ENCODE measurements around the gene ABCA13.

The ABCA13 gene

DNA sequence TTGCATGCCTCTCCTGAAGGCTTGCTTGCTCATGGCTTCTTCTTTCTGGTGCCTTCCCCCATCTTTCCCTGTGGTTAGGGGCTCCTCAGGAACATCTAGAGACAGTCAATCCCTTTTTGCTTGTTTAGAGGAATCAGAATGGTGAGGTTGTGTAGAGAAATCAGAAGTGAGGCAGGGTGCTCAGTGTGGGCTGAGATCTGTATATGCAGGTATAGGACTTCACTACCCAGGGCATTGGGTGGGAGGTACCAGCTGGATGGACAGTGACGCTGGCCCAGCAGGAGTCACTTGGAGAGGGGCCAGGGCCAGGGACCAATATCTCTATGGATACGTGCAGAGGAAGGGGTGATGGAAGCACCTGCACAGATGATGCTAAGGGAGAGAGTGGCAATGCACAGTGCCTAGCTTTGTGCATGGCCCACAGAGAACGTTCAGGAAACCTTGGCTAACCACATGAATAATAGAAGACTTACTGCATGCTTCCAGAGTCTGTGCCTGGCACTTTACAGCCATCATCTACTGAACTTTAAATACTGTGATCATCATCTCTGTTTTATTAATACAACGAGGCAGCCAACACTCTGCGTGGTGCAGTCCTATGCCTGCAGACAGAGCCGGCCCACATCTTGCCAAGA lies 255.2 kb downstream of the ABCA13 start:
- no peaks in the 10 kb centered on the region for H3K9me3 Mint-ChIP-seq (ENCODE audit: low read depth)
- peaks cover 4% of the 10 kb centered on the region for H3K27me3 Mint-ChIP-seq
- no peak overlapping the region for H3K4me3 Mint-ChIP-seq
- H3K4me1 Mint-ChIP-seq (ENCODE audit: low read depth) = no peaks in the 10 kb centered on the region
- H3K36me3 Mint-ChIP-seq = no peaks in the 10 kb centered on the region
- no peak overlapping the region for H3K27ac Mint-ChIP-seq

DNA sequence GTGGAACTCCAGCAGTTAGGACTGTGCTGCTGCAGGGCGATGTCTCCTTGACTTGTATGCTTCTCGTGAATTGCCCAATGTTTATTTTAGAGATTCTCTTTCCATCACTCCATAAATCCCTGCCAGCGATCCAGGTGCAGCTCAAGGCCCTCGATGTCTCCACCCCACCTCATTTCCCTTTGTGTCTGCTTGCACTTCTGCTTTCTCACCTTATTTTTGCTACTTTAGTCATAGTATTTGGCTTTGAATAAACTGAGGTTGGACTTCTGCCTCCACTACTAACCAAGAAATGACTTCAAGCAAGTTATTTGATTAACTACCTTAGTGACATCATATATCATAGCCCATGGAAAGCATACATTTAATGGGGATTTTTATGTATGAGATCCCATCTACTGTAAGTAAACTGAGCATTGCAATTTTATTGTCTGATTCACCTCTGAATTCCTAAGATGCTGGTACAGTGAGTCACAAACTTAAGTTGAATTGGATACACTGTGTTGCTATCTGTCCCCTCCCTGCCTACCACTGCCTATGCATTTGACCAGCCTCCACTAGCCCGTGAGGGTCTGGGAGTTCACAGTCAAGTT lies 255.8 kb downstream of the ABCA13 start:
- no peak overlapping the region for H3K27ac Mint-ChIP-seq

DNA sequence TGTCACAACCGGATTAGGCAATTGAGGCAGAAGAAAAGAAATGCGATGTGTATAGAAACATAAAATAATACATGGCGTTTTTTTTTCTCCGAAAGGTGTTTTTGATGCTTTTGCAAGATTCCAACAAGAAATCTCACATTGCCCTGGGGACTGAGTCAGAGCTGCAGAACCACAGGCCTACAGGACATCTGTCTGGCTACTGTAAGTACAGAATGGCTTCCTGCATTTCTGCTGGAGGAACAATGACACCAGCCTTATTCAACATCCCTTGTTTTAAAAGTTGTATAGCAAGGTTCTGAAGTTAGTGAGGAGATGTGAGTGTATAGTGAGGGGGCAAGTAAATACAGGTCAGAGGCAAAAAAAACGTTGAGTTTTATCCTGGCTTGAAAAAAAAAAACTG lies 256.4 kb downstream of the ABCA13 start:
- Mint-ChIP-seq H3K27ac (no peak overlapping the region), H3K36me3 (no peaks in the 10 kb centered on the region), H3K27me3 (peaks cover 2% of the 10 kb centered on the region), H3K4me1 (ENCODE audit: low read depth) (no peaks in the 10 kb centered on the region), H3K4me3 (no peak overlapping the region), H3K9me3 (ENCODE audit: low read depth) (no peaks in the 10 kb centered on the region)

More for the DNA sequence above, 255.8 kb downstream of the ABCA13 start:
- Mint-ChIP-seq H3K9me3 (ENCODE audit: low read depth) (no peaks in the 10 kb centered on the region), H3K27me3 (peaks cover 4% of the 10 kb centered on the region), H3K4me3 (no peak overlapping the region), H3K4me1 (ENCODE audit: low read depth) (no peaks in the 10 kb centered on the region), H3K36me3 (no peaks in the 10 kb centered on the region)

DNA sequence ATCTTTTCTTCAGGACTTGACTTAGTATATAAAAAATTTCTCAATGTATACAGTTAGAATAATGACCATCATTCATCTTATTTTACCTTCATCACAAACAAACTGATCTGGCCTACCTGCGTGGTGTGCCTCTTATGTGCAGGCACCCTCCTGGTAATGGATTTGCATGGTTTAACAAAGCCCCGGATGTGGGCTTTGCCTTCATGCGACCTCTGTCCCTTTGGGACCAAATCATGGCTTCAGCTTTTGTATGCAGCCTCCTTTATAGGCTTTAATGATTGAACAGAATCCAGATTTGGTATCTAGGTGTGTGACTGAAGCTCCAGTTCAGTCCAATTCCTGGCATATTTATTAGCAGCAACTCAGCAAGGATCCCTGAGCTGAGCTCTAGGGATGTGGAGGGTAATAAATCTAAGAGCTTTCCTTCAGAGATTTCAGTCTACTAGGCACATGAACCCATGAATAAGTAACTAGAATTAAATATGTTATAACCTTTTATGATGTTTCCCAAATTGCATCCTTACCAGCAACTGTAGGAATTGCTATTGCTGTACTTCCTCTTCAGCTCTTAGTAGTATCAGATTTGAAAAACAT lies 256.9 kb downstream of the ABCA13 start:
- H3K27me3 Mint-ChIP-seq = peaks cover 2% of the 10 kb centered on the region
- no peaks in the 10 kb centered on the region for H3K4me1 Mint-ChIP-seq (ENCODE audit: low read depth)
- H3K27ac Mint-ChIP-seq = no peak overlapping the region
- H3K36me3 Mint-ChIP-seq = no peaks in the 10 kb centered on the region
- no peak overlapping the region for H3K4me3 Mint-ChIP-seq
- H3K9me3 Mint-ChIP-seq (ENCODE audit: low read depth) = no peaks in the 10 kb centered on the region

DNA sequence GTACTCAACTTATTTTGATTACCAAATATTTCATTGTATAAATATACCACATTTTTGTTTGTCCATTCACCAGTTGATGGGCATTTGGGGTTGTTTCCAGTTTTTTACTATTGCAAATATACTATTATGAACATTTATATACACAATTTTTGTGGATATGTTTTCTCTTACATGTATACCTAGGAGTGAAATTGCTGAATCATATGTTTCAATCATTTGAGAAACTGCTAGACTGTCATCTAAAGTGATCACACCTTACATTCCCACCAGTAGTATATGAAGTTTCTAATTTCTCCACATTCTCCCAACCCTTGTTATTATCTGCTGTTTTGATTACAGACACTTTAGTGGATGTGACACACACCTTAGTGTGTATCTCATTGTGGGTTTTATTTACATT lies 257.9 kb downstream of the ABCA13 start:
- H3K4me3 Mint-ChIP-seq = no peak overlapping the region
- H3K27me3 Mint-ChIP-seq = peaks cover 2% of the 10 kb centered on the region
- no peaks in the 10 kb centered on the region for H3K36me3 Mint-ChIP-seq
- no peaks in the 10 kb centered on the region for H3K4me1 Mint-ChIP-seq (ENCODE audit: low read depth)
- H3K9me3 Mint-ChIP-seq (ENCODE audit: low read depth) = peaks cover 4% of the 10 kb centered on the region
- H3K27ac Mint-ChIP-seq = no peak overlapping the region

DNA sequence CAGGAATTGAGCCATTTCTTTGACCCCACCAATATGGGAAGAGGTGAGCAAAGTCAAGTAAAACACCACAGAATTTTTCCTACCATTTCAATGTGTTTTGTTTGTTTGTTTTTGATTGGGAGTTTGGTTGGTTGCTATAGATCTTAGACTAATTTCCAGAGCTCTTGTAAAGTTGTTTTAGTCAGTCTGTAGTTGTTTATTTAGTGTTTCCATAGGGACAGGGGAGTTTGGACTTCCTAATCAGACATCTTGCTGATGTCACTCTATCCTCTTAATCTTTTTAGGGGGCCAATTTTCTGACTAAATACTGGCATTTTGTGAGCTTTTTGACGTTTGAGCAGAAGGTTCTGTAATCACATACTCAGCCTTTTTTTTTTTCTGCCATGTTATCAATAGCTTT lies 266.9 kb downstream of the ABCA13 start:
- H3K27me3 Mint-ChIP-seq = peaks cover 6% of the 10 kb centered on the region
- H3K36me3 Mint-ChIP-seq = no peaks in the 10 kb centered on the region
- no peak overlapping the region for H3K4me3 Mint-ChIP-seq
- H3K27ac Mint-ChIP-seq = no peak overlapping the region
- no peaks in the 10 kb centered on the region for H3K4me1 Mint-ChIP-seq (ENCODE audit: low read depth)
- H3K9me3 Mint-ChIP-seq (ENCODE audit: low read depth) = peaks cover 7% of the 10 kb centered on the region

DNA sequence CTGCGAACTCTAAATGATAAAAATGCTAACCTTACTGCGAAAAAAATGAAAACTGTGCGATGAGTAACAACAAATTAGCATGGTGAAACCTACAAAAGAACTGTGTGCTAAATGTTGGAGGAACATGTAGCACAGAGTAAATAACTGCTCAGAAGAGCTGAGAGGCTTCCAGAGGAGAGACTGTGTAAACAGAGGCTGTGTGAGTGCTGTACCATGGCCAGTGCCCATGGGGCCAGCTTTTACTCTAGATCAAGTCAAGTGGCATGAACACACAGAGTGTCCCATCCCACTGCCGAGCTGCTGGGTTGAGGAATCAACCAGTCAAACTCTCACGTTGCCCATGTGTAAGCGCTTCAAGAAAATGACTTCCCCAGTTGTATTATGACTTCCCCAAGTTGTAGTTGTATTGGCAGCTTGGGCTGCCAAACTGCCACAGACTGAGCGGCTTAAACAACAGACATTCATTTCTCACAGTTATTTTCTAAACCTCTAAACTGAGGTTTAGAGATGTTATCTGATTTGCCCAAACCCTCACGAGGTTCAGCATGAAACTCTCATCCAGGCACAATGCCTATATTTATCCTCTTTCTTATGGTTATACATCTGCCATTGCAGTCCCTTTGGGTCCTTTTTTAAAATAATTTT lies 270.7 kb downstream of the ABCA13 start:
- no peak overlapping the region for H3K27ac Mint-ChIP-seq
- H3K27me3 Mint-ChIP-seq = peaks cover 6% of the 10 kb centered on the region
- no peaks in the 10 kb centered on the region for H3K36me3 Mint-ChIP-seq
- peaks cover 12% of the 10 kb centered on the region for H3K4me1 Mint-ChIP-seq (ENCODE audit: low read depth)
- H3K9me3 Mint-ChIP-seq (ENCODE audit: low read depth) = peaks cover 16% of the 10 kb centered on the region
- H3K4me3 Mint-ChIP-seq = no peak overlapping the region

DNA sequence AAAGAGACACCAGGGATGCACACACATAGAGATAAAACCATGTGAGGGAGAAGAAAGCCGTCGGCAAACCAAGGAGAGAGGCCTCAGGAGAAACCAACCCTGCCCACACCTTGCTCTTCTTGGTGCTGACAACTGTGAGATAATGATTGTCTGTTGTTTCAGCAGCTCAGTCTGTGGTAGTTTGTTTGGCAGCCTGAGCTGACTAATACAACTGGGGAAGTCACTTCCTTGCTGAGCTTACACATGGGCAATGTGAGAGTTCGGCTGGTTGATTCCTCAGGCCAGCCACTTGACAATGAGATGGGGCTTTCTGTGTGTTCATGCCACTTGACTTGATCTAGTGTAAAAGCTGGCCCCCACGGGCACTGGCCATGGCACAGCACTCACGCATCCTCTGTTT lies 271.8 kb downstream of the ABCA13 start:
- Mint-ChIP-seq H3K27ac (no peak overlapping the region), H3K4me1 (ENCODE audit: low read depth) (peaks cover 12% of the 10 kb centered on the region), H3K4me3 (no peak overlapping the region), H3K27me3 (peaks cover 6% of the 10 kb centered on the region), H3K9me3 (ENCODE audit: low read depth) (peaks cover 16% of the 10 kb centered on the region), H3K36me3 (no peaks in the 10 kb centered on the region)

DNA sequence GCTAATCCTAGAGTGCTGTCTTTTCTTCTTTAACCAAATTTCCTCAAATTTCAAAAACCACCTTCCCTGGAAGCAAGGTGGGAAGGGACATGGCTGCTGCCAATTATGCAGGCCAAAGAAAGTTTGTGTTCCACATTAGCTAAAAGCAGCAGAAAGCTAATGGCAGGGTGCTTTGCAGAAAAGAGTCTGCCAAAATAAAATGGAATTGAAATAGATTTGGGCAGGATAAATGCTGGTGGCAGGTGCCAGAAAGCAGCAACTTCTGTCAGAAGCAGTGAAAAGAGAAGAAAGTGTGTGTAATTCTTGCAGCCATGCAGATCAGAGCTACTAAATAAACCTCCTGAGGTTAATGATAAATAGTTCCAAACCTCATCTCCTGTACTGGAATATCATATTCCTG lies 275.5 kb downstream of the ABCA13 start:
- no peak overlapping the region for H3K27ac Mint-ChIP-seq
- peaks cover 16% of the 10 kb centered on the region for H3K9me3 Mint-ChIP-seq (ENCODE audit: low read depth)
- H3K36me3 Mint-ChIP-seq = no peaks in the 10 kb centered on the region
- peaks cover 12% of the 10 kb centered on the region for H3K4me1 Mint-ChIP-seq (ENCODE audit: low read depth)
- no peak overlapping the region for H3K4me3 Mint-ChIP-seq
- H3K27me3 Mint-ChIP-seq = peaks cover 1% of the 10 kb centered on the region

DNA sequence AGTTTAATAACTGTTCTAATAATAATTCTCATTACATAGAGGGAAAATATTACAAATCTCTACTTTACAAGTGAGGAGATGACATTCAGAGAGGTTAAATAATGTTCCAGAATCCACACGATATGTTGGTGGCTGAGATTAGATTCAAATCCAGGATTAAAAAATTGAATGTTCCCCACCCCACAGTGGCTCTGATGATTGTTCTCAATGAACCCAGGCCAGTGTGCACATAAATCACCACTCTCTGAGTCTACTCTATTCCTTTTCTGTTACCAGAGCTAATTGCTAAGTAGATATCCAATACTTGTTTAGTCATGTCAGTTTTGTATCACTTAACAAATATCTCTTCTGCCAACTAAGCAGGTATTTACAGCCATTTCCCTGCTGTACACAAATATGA lies 281.0 kb downstream of the ABCA13 start:
- Mint-ChIP-seq H3K36me3 (no peaks in the 10 kb centered on the region), H3K27me3 (peaks cover 1% of the 10 kb centered on the region), H3K27ac (no peak overlapping the region), H3K4me3 (no peak overlapping the region), H3K9me3 (ENCODE audit: low read depth) (no peaks in the 10 kb centered on the region), H3K4me1 (ENCODE audit: low read depth) (no peaks in the 10 kb centered on the region)

DNA sequence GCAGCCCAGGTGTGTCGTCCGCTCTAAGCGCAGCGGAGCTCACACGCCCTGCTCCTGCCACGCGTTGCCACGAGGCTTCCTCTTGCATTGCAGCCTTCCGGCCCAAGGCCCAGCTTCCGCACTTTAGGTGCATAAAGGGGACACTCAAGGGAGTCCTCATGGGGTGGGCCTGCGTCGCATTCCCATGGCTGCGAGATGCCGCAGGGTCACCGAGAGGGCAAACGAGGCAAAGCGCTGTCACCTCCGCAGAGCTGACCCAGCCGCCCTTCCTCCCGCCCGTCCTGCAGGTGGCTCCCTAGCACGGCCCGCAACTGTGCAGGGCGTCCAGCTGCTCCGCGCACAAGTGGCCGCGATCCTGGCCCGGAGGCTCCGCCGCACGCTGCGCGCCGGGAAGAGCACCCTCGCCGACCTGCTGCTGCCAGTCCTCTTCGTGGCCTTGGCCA lies 283.5 kb downstream of the ABCA13 start:
- no peaks in the 10 kb centered on the region for H3K36me3 Mint-ChIP-seq
- H3K27me3 Mint-ChIP-seq = peaks cover 1% of the 10 kb centered on the region
- H3K9me3 Mint-ChIP-seq (ENCODE audit: low read depth) = no peaks in the 10 kb centered on the region
- H3K27ac Mint-ChIP-seq = no peak overlapping the region
- no peak overlapping the region for H3K4me3 Mint-ChIP-seq
- no peaks in the 10 kb centered on the region for H3K4me1 Mint-ChIP-seq (ENCODE audit: low read depth)

DNA sequence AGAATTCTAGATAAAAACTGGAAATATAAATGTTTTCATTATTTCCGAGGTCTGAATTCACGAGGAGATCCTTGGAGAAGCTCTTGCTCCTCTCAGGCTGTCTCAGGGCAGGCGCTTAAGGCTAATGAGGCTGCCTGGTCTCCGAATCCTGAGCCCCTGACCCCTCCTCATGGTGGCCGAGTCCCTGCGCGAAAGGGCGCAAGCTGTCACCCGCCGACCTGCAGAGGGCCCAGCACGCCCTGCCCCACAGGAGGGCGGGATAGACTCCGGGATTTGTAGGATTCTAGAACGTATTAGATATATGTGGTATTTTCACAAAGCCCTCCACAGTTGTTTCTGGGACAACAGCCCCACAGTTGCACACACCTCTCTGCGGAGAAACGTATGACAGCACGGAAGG lies 284.1 kb downstream of the ABCA13 start:
- no peaks in the 10 kb centered on the region for H3K4me1 Mint-ChIP-seq (ENCODE audit: low read depth)
- no peaks in the 10 kb centered on the region for H3K9me3 Mint-ChIP-seq (ENCODE audit: low read depth)
- no peak overlapping the region for H3K27ac Mint-ChIP-seq
- H3K36me3 Mint-ChIP-seq = no peaks in the 10 kb centered on the region
- H3K4me3 Mint-ChIP-seq = no peak overlapping the region
- H3K27me3 Mint-ChIP-seq = peaks cover 1% of the 10 kb centered on the region

DNA sequence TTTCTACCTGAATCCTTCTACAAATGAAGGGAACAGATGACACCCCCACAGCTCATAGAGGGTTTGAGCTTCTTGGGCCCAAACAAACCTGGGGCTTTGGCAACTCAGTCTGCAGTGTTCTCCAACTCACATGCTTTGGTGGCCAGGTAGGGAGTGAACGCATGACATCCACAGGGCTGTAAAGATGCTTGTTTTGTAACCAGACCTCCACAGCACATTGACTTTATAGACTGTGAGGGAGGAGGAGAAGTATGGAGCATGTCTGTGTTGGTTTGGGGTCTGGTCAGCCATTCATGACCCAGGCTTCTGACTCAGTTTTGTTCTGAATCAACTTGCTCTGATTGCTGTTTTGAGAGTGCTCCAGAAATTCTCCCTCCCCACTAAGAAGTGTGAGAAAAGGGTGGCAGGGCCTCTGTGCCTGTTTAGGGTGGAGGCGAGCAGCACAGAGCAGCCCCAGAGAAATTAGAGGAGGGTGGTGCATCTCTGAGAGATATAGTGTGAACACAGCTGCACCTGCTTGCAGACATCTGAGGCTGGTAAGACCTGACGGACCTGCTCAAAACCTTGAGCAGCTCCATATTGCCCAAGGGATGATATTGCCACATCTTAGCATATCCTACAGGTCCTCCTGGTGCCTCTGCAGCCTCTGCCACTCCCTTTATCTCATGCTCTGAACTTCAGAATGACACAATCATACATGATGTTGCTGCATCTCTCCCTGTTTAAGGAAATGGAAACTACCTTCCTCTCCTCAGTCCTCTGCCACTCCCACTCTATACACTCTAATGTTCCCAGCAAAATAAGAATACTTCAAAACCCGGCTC lies 287.7 kb downstream of the ABCA13 start:
- no peak overlapping the region for H3K4me3 Mint-ChIP-seq
- no peak overlapping the region for H3K27ac Mint-ChIP-seq
- no peaks in the 10 kb centered on the region for H3K9me3 Mint-ChIP-seq (ENCODE audit: low read depth)
- peaks cover 1% of the 10 kb centered on the region for H3K27me3 Mint-ChIP-seq
- H3K36me3 Mint-ChIP-seq = no peaks in the 10 kb centered on the region
- H3K4me1 Mint-ChIP-seq (ENCODE audit: low read depth) = no peaks in the 10 kb centered on the region

DNA sequence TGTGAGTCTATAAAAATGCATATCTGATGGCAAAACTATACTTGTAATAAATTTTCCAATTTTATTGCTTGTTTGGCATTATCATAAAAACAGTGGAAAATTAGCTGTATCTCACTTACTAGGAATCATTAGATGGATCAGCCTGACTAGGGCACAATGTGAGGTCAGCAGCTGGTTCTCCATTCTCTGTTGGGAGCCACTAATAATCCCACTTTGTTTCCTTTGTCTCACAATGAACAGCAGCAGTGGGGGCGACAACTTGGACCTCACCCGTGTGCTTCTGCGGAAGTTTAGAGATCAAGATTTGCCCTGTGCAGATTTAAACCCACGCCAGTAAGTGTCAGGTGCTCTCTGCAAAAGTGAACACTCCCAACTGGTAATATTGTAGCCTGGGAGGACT lies 295.5 kb downstream of the ABCA13 start:
- Mint-ChIP-seq H3K27me3 (peaks cover 1% of the 10 kb centered on the region), H3K36me3 (no peaks in the 10 kb centered on the region), H3K9me3 (ENCODE audit: low read depth) (no peaks in the 10 kb centered on the region), H3K27ac (no peak overlapping the region), H3K4me3 (no peak overlapping the region), H3K4me1 (ENCODE audit: low read depth) (no peaks in the 10 kb centered on the region)

DNA sequence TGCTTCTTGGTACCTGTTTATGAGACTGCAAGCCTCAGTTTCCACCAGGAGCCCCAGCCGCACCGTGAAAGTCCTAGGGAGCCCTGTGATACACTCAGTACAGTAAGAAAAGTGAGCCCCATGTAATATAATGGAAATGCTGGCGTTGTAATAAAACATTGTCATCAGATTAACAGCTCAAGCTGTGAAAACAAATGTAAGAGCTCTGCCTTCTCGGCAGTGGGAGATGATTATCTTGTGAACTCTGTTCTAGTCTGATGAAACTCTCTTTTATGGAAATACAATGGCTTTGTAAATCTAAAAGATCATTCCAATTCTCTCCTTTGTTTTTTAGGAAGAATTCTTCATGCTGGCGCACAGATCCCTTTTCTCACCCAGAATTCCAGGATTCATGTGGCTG lies 299.9 kb downstream of the ABCA13 start:
- no peaks in the 10 kb centered on the region for H3K27me3 Mint-ChIP-seq
- no peaks in the 10 kb centered on the region for H3K36me3 Mint-ChIP-seq
- H3K4me3 Mint-ChIP-seq = no peak overlapping the region
- H3K9me3 Mint-ChIP-seq (ENCODE audit: low read depth) = no peaks in the 10 kb centered on the region
- H3K27ac Mint-ChIP-seq = no peak overlapping the region
- no peaks in the 10 kb centered on the region for H3K4me1 Mint-ChIP-seq (ENCODE audit: low read depth)
